Body of pancreas (tissue), 4 donors: ENCODE measurements around the gene PIGR. TPM values are rescaled to one million over a fixed set of nuclear protein-coding genes. Genes with fewer than 3 reads are reported as not detected.

Experiments used
- ATAC-seq: fragments of 150-250 bp; one replicate; pipeline ENCODE4 v1.9.1; 2016
- DNase-seq, 4 donors: peaks; one replicate each; pipeline ENCODE4 v3.0.0-alpha.2; 2019
- H3K27ac ChIP-seq, 4 donors: fragments of 200-600 bp; sonication (generic); 1 replicate in 3 of 4; 2 replicates in 1 of 4; pipeline versions ENCODE4 v1.5.1 to v1.6.1; 2016 to 2019; ENCODE audit warnings: mild to moderate bottlenecking in 1 of 4, mixed read lengths in 1 of 4, moderate library complexity in 1 of 4
- H3K27me3 ChIP-seq, 2 donors: fragments of 200-600 bp; sonication (generic); one replicate each; pipeline ENCODE4 v1.6.0; 2016; ENCODE audit warnings: mild to moderate bottlenecking in 1 of 2
- H3K36me3 ChIP-seq, 2 donors: fragments of 200-600 bp; sonication (generic); replicated peaks in 1 of 2; 2 replicates each; pipeline ENCODE4 v1.5.1; 2016; ENCODE audit warnings: low read depth in 2 of 2; ENCODE audit not compliant: insufficient read depth in 1 of 2
- H3K4me1 ChIP-seq: fragments of 200-600 bp; sonication (generic); one replicate; pipeline ENCODE4 v1.6.0; 2016
- H3K4me3 ChIP-seq, 2 donors: fragments of 200-600 bp; sonication (generic); 1 replicate in 1 of 2; 2 replicates in 1 of 2; pipeline ENCODE4 v1.5.1; 2016 to 2019
- H3K9me3 ChIP-seq, 3 donors: fragments of 200-600 bp; sonication (generic); 1 replicate in 2 of 3; 2 replicates in 1 of 3; pipeline ENCODE4 v1.5.1; 2016
- POLR2A ChIP-seq, 3 donors: fragments of 450-650 bp; IDR thresholded peaks; one replicate each; pipeline ENCODE4 v1.6.1; 2016; ENCODE audit warnings: antibody characterized with exemption in 3 of 3, mild to moderate bottlenecking in 2 of 3
- WGBS, 2 donors: methylation state at CpG; one replicate each; pipeline ENCODE4 v1.1.5; 2017; 5-methylcytosine and 5-hydroxymethylcytosine counted together
- intact Hi-C: fragments of 100-400 bp; cut with DNase I; formaldehyde crosslinking; loops from one replicate; pipeline ENCODE4 v1.15.1; 2023
- total RNA-seq, 2 donors: library from RNA; depleted of rRNA; stranded (reverse); fragments of >200 nt; gene quantifications; one replicate each; pipeline ENCODE4 v1.1.0, GENCODE V29; 2016
- TF ChIP-seq, protein P1 (sequence below), 7 experiments: fragments of 450-650 bp in 4 of 7; fragments of 200-600 bp in 3 of 7; sonication (generic) in 3 of 7; IDR thresholded peaks; one replicate each; pipeline ENCODE4 v1.5.1; 2016 to 2019; ENCODE audit warnings: antibody characterized with exemption in 7 of 7

PIGR gene
- total RNA-seq = 10 to 100 TPM; 14.8 to 45.1 TPM

DNA sequence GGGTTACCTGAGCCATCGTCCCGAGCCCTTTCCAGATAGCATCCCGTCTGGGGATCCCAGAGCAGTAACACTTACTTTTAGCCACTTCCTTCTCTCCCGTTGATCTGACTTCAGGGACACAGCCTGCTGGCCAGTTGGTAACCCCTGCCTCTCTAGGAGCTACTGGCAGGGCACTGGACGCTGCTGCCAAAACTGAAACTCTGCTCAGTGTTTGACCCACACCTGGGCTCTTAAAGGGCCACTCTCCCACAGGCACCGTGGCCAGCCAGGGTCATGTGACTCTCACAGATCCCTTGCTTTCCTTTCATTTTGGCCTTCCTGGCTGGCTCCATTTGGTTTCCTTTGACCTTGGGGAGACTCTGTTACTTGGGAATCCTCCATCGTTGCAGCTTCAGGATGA is at the start of gene PIGR:
TSS of gene PIGR (minus strand) at position 206 of the 400 bp plus-strand sequence. CDS start 5,935 bp downstream, outside the sequence.
- ATAC-seq = peak; percentile 43
- Histone ChIP-seq H3K4me1 (peaks cover 38% of the 10 kb centered on the region), H3K4me3 (no peak within 1 kb of the TSS), H3K36me3 (no peaks in the 10 kb centered on the region), H3K27me3 (no peaks in the 10 kb centered on the region), H3K27ac (peak within 1 kb of the TSS in 2 of 4 donors; percentile 37 to 58), H3K9me3 (no peaks in the 10 kb centered on the region)
- peak in 1 of 3 donors; percentile 21 for TF ChIP-seq POLR2A (IDR thresholded peaks at IDR 0.05)
- TF ChIP-seq, protein P1, sequence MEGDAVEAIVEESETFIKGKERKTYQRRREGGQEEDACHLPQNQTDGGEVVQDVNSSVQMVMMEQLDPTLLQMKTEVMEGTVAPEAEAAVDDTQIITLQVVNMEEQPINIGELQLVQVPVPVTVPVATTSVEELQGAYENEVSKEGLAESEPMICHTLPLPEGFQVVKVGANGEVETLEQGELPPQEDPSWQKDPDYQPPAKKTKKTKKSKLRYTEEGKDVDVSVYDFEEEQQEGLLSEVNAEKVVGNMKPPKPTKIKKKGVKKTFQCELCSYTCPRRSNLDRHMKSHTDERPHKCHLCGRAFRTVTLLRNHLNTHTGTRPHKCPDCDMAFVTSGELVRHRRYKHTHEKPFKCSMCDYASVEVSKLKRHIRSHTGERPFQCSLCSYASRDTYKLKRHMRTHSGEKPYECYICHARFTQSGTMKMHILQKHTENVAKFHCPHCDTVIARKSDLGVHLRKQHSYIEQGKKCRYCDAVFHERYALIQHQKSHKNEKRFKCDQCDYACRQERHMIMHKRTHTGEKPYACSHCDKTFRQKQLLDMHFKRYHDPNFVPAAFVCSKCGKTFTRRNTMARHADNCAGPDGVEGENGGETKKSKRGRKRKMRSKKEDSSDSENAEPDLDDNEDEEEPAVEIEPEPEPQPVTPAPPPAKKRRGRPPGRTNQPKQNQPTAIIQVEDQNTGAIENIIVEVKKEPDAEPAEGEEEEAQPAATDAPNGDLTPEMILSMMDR (IDR thresholded peaks at IDR 0.05) = no peak
- DNase-seq = peak; percentile 30 to 56 (median 46)
- intact Hi-C loops = no loop called here
- WGBS, 2 donors = 16 to 17% methylated on average over 6 to 7 of the region's 7 CpGs

DNA sequence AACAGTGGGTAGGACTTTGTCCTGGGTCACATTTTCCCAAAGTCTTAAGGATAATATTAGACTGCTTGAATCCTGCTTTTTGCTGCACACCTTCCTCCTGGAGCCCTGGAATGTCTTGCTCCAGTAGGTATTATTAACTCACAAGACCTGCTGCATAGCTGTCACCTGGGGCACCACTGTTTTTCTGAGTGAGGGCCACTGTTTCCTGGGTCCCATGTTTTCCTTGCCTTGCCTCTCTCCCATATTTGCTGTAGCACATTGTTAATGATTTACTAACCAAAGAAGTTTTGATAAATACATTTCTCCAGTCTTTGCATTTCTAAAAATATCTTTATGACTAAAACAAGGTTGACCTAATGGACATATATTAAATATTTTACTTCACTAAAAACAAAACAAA is 46.5 kb upstream of the PIGR start:
- DNase-seq = peak in 3 of 4 donors; percentile 31 to 40 (median 38)
- peak; percentile 73 for ATAC-seq

GRCh38 chr1:206987873-206988272 is 41.6 kb upstream of the PIGR start:
- Histone ChIP-seq H3K9me3 (no peaks in the 10 kb centered on the region), H3K4me3 (no peak overlapping the region), H3K27ac (no peak overlapping the region), H3K27me3 (no peaks in the 10 kb centered on the region), H3K36me3 (no peaks in the 10 kb centered on the region), H3K4me1 (peaks cover 7% of the 10 kb centered on the region)
- no peak for ATAC-seq
- DNase-seq = no peak
- intact Hi-C loops = no loop called here
- no peak for TF ChIP-seq POLR2A (IDR thresholded peaks at IDR 0.05)
- TF ChIP-seq, protein P1 (IDR thresholded peaks at IDR 0.05) = no peak
- 75 to 90% methylated on average over 1 of the region's 1 CpG for WGBS, 2 donors

More for the DNA sequence above, 46.5 kb upstream of the PIGR start:
- intact Hi-C loops = no loop called here
- H3K36me3 ChIP-seq = no peaks in the 10 kb centered on the region
- no peaks in the 10 kb centered on the region for H3K27me3 ChIP-seq
- no peaks in the 10 kb centered on the region for H3K9me3 ChIP-seq
- no peak overlapping the region for H3K4me3 ChIP-seq
- peaks cover 16% of the 10 kb centered on the region for H3K4me1 ChIP-seq
- TF ChIP-seq, protein P1 (IDR thresholded peaks at IDR 0.05) = no peak
- TF ChIP-seq POLR2A (IDR thresholded peaks at IDR 0.05) = no peak
- H3K27ac ChIP-seq = peak overlapping the region; percentile 1 to 62 (median 52)

DNA sequence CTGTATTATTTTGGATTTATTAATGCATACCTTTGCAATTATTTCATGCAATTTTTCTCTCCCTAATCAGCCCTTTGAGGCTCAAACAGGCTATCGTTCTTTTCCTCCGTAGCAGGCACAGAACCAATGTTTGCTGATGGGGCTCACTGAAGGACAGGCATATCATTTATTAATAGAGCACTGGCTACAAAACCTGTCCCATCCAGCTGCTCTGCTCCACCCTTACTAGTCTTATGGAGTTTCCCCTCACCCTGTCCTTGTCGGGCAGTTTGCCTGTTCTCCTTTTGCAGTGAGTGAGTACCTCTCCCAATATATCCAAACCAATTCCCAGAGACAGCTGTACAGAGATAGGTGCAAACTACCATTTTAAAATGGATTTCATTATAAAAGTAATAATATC is 40.6 kb upstream of the PIGR start:
- H3K36me3 ChIP-seq = no peaks in the 10 kb centered on the region
- no peak overlapping the region for H3K27ac ChIP-seq
- 18 to 19% methylated on average over 3 of the region's 3 CpGs for WGBS, 2 donors
- H3K4me3 ChIP-seq = no peak overlapping the region
- intact Hi-C loops = no loop called here
- ATAC-seq = peak; percentile 39
- DNase-seq = no peak
- H3K9me3 ChIP-seq = no peaks in the 10 kb centered on the region
- H3K4me1 ChIP-seq = no peaks in the 10 kb centered on the region
- TF ChIP-seq POLR2A (IDR thresholded peaks at IDR 0.05) = no peak
- TF ChIP-seq, protein P1 (IDR thresholded peaks at IDR 0.05) = no peak
- H3K27me3 ChIP-seq = no peaks in the 10 kb centered on the region

GRCh38 chr1:206986402-206986801 is 40.1 kb upstream of the PIGR start:
- TF ChIP-seq POLR2A (IDR thresholded peaks at IDR 0.05) = no peak
- TF ChIP-seq, protein P1 (IDR thresholded peaks at IDR 0.05) = no peak
- 56 to 60% methylated on average over 3 of the region's 3 CpGs for WGBS, 2 donors

More at GRCh38 chr1:206986402-206986801, 40.1 kb upstream of the PIGR start:
- ATAC-seq (no peak), DNase-seq (no peak)
- Histone ChIP-seq H3K27me3 (no peaks in the 10 kb centered on the region), H3K9me3 (no peaks in the 10 kb centered on the region), H3K36me3 (no peaks in the 10 kb centered on the region), H3K27ac (no peak overlapping the region), H3K4me1 (no peaks in the 10 kb centered on the region), H3K4me3 (no peak overlapping the region)
- intact Hi-C loops = no loop called here
